T follicular helper cell (primary cell): ENCODE measurements around the gene MSH3.
"Not testable (repeated sequence)": the region's sequence is repeated elsewhere in the genome, so short reads cannot be mapped to it uniquely, and the experiment has no call there.

Source experiments
- DNase-seq: peaks from one replicate; pipeline ENCODE4 v3.0.0-alpha.2; 2020; ENCODE audit warnings: low read depth

The MSH3 gene

DNA sequence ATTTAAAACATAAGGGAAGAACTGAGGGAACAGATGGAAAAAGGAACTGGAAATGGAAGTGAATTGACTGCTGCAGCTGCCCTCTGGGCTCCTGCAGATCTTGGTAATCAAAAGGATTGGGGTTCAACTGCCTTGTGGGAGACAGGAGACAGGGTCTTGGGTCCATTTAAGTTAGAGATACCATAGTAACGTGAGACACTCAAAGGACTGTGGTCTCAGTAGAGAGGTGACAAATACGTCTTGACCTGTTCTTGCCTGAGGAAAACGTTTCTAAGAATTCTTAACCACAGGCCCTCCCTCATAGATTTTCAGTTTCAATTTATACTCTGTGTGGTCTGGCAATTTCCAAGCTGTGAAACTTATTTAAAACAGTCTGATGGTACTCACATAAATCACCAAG, 101.2 kb downstream of the MSH3 start:
- no peak for DNase-seq

DNA sequence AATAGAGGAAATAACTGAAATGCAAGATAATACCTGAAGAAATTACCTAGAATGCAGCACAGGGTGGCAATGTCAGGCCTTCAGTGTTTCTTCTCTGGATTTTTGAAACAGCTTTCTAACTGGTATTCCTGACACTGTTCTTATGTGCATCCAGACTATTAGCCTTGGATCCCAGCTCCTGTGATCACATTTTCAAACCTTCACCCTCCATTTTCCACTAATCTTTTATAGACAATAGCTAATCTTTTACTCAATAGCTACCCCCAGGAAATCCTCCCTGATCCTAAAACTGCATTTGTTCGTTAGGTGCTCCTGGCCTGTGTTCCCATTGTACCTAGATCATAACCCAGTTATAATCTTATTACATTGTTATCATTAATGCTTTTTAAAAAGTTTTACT, 101.8 kb downstream of the MSH3 start:
- DNase-seq, result no peak

- DNase-seq, result no peak
Measured at GRCh38 chr5:80757290-80757689, 102.8 kb downstream of the MSH3 start.

- no peak for DNase-seq
Measured at GRCh38 chr5:80759866-80760577, 105.6 kb downstream of the MSH3 start.

- DNase-seq, result no peak
Measured at GRCh38 chr5:80760680-80761079, 106.2 kb downstream of the MSH3 start.

DNA sequence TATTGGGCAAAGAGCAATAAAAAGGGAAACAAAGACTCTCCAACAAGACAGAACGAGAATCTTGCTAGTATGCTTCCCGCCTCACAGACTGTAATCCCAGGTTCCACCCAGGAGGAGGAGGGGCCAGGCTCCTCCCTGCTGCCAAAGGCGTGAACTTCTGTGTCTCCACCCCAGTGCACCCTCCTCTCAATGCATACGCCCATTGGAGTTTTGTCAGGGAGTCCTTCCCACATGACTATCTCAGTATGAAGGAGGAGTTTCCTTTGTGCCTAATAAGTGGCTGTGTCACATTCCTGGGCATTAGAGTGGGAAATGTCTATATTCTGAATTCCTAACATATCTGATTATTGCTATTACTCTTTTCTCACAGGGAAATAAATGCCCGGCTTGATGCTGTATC, 106.7 kb downstream of the MSH3 start:
- DNase-seq, result no peak

DNA sequence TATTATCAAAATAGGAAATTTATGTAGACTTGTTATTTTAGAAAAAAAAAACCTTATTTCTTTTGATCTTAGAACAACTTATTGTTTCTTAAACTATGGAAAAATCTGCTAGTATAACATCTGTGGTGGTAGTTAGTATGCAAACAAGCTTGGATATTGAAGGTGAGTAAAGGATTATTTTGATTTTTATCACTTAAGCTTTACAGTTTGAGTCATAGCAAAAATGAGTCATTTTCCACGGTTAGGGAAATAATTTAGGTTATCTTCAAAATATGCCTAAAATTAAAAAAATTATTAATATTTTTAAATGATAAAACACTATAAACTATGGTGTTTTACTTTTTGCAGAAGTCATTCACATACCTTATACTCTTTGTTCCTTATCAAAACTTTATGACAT, 107.5 kb downstream of the MSH3 start:
- DNase-seq, result no peak

DNA sequence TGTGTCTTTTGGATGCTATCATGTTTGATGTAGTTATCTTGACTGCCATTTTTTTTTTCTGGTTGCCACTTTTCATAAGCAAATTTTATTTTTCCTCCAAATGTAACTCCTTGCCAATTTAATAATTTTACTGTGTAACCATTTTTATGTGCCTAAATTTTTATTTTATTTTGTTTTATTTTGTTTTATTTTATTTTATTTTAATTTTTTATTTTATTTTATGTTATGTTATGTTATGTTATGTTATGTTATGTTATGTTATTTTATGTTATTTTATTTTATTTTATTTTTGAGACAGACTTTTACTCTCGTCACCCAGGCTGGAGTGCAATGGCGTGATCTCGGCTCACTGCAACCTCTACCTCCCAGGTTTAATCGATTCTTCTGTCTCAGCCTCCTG, 108.1 kb downstream of the MSH3 start:
- no peak for DNase-seq

- DNase-seq, result no peak
Measured at GRCh38 chr5:80763211-80763610, 108.8 kb downstream of the MSH3 start.

GRCh38 chr5:80763873-80764647, 109.6 kb downstream of the MSH3 start:
- no peak for DNase-seq

- no peak for DNase-seq
Measured at GRCh38 chr5:80764786-80765185, 110.3 kb downstream of the MSH3 start.

DNA sequence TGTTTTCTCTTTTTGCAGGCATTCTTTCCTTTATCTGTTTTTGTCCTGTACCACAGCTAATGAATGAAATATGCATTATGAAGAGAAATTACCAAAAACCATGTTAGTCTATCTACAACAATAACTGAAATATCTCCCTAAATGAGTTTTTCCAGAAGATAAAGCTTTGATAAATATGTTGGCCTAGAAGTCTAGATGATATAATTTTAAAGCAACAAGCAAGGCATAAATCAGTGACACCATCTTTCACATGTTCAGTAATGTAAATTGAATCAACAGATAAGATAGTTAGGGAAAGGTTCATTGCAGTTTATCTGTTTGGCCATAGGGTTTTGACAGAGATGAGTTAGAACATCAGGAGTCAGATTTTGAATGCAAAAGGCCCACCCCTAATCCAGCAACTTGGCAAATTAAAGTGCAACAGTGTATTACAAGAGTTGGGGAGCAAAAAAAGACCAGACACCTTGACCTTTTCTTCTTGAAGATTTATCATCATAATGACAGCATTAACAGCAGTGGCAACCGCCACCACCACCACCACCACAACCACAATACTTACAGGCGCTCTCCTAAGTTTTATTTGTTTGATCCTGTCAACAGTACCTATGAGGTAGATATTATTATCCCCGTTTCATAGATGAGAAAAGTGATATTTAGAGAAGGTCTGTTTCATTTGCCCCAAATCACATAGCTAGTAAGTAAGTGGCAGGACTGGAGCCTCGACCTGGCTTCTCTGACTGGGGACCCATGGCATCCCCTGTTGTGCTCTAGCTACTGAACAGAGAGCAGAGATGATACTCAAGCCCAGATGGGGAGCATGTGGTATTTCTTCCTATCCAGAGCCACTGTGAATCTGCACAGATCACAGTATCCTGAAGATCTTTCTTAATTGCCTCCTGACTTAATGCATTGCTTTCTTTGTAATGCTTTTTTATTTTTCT, 123.2 kb downstream of the MSH3 start:
- no peak for DNase-seq

DNA sequence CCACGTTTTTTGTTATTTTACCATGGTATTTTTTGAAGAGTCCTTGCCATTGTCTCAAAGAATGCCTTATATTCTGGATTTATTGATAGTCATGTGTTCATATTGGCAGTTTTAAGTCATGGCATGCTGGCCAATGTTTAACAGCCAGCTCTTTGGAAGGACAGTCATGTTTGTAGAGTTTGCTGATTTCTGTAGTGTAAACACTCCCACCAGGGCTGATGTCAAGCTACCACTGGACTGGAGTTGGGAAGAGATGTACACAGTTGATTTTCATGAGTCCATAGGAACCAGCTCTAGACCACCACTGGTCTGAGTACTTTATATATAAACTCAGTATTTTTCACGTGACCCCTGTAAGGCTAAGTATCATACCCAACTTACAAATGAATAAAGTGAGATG, 125.6 kb downstream of the MSH3 start:
- no peak for DNase-seq

DNA sequence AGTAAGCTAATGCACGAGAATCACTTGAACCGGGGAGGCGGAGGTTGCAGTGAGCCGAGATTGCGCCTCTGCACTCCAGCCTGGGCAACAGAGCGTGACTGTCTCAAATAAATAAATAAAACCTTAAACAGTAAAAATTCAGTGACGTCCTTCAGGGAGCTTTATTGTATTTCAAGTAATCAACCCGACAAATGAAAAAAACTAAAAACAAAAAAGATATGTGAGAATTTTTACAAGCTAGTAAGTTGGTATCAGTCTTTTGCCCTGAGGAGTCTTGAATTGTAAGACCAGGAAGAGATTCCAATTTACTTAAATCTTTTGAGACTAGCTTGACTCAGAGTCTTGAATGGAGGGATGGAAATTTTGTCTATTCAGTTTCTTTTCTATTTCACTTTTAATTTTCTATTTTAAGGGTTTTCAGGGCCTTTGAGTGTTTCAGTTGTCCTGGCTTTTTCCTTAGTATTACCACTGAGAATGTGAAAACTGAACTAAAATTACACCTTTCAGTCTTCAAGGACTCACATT, 126.4 kb downstream of the MSH3 start:
- DNase-seq, result no peak

DNA sequence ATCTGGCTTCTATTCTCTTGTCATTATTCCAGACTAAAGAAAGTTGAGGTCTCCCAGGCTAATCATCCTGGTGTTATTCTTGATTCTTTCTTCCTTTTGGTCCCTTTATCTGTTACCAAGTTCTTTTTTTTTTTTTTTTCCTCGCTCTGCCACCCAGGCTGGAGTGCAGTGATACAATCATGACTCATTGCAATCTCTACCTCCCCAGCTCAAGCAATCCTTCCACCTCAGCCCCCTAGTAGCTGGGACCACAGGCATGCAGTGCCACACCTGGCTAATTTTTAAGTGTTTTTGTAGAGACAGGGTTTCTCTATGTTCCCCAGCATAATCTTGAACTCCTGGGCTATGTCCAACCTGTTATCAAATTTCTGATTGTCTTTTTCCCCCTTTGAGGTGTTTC, 126.9 kb downstream of the MSH3 start:
- DNase-seq, result no peak

DNA sequence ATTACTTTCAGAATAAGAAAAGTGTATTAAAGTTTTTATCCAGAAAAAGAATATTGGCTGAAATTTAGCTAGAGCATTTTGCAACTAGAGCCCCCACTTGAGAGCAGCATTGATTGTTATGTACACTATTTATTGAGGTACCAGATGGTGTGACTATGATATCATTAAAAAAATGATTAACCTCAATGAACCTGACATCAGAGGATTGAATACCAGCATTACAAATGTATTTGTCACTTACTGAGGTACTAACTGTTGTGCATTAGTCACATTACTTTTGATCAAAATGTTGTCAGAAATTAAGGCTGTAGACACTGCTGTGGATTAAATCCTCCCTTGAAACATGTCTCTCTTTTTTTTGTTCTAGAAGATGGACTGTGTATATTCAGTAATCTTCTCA, 128.2 kb downstream of the MSH3 start:
- DNase-seq, result no peak

GRCh38 chr5:80783751-80784150, 129.3 kb downstream of the MSH3 start:
- not testable (repeated sequence) for DNase-seq

- no peak for DNase-seq
Measured at GRCh38 chr5:80784451-80784850, 130.0 kb downstream of the MSH3 start.

DNA sequence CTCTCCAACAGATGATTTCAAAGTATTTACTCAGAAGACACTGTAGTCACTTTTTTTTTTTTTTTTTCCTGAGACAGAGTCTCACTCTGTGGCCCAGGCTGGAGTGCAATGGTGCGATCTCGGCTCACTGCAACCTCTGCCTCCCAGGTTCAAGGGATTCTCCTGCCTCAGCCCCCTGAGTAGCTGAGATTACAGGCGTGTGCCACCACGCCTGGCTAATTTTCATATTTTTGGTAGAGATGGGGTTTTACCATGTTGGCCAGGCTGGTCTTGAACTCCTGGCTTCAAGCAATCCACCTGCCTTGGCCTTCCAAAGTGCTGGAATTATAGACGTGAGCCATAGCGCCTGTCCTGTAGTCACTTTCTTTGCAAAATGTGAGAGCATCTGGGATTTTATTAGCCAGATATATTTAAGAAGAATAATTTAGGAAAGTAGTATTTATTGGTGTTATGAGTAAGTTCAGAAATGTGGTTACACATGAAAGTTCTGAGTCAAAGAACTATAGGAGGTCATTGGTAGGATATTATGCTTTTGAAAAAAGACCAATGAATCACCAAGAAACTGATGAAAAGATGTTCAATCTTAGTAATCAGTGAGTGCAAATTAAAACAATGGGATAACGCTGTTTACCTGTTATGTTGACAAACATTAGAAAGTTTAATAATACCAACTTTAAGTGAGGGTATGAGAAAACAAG, 135.0 kb downstream of the MSH3 start:
- DNase-seq, result not testable (repeated sequence)

- DNase-seq, result no peak
Measured at GRCh38 chr5:80790698-80791097, 136.2 kb downstream of the MSH3 start.

GRCh38 chr5:80793354-80793753, 138.9 kb downstream of the MSH3 start:
- no peak for DNase-seq

GRCh38 chr5:80796846-80797245, 142.4 kb downstream of the MSH3 start:
- DNase-seq, result no peak
